ENCODE measurements around the gene C16orf92. TPM values are rescaled to one million over a fixed set of nuclear protein-coding genes. Genes with fewer than 3 reads are reported as not detected.

The C16orf92 gene
- total and polyA plus RNA-seq, 4 experiments from 2014 or later: not detected

DNA sequence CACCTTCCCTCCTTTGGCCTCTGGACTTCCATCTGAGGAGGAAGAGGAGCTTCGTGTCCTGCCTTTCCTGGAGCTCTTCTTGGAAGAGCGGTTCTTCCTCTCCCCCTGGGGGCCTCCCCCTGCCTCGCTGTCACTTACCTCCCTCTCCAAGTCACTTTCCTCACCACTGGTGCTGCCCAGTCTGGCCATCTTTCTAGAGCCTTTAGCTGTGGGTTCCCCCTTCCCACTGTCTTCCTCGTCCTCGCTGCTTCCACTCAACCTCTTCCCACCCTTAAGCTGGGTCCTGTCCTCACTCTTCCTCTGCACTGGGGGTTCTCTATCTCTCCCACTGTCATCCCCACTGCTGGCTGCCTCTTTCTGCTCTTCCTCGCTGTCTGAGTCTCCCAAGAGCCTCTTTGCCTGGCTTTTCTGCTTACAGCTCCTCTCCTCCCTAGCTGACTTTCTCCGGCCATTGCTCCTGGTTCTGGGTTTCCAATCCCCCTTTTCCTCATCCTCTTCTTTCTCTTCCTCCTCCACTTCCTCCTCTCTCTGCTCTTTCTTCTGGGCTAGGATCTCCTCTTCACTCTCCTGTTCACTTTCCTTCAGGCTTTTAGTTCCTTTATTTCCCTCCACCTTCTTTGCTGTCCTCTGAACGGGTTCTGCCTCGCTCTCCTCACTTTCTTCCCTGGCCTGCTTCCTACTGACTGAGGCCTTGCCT lies 28.9 kb upstream of the C16orf92 start:
- Histone ChIP-seq H3K4me3 (ENCODE audit: low read length in 2 of 2) (peak overlapping the region in 1 of 2 donors; percentile 72), H3K27me3 (ENCODE audit: insufficient read depth, low read length) (no peaks in the 10 kb centered on the region), H3K36me3 (ENCODE audit: insufficient read depth, low read length) (peaks cover 29% of the 10 kb centered on the region), H3K27ac (ENCODE audit: low read depth, low read length) (peak overlapping the region; percentile 98), H3K4me1 (ENCODE audit: insufficient read depth, low read length) (peaks cover 23% of the 10 kb centered on the region), H3K9me3 (ENCODE audit: control insufficient read depth in 1 of 2, low read length in 2 of 2) (no peaks in the 10 kb centered on the region)
- no peak for DNase-seq
- POLR2A ChIA-PET (ENCODE audit: partially characterized antibody): interaction anchor here (1.4 to 3.9 kb wide), 5 partner anchors 20 to 294 kb away, joined by 8 to 27 read pairs (median 14); partner anchors contain the start of genes ALDOA, KCTD13, TAOK2 and TMEM219
- CTCF ChIA-PET (ENCODE audit: partially characterized antibody): interaction anchor here (1.0 to 1.3 kb wide), 3 partner anchors 9 to 292 kb away, joined by 3 to 4 read pairs (median 3); no protein-coding TSS in a partner anchor
- H3K27me3 Mint-ChIP-seq: no peaks in the 10 kb centered on the region
- peaks cover 0 to 2% (median 0%) of the 10 kb centered on the region in 8 donors for H3K9me3 Mint-ChIP-seq
- H3K4me1 Mint-ChIP-seq: peaks cover 14 to 36% (median 27%) of the 10 kb centered on the region in 4 donors
- H3K27ac Mint-ChIP-seq: peak overlapping the region; percentile 23 to 99 (median 97)
- intact Hi-C loops (cut with micrococcal nuclease): loop anchor here (10.0 kb wide), 1 partner anchor 179 kb away; the partner anchor contains the start of genes PAGR1 and PRRT2
- H3K4me3 Mint-ChIP-seq: peak overlapping the region; percentile 36 to 98 (median 70)
- H3K36me3 Mint-ChIP-seq: peaks cover 29 to 59% of the 10 kb centered on the region in 2 donors

DNA sequence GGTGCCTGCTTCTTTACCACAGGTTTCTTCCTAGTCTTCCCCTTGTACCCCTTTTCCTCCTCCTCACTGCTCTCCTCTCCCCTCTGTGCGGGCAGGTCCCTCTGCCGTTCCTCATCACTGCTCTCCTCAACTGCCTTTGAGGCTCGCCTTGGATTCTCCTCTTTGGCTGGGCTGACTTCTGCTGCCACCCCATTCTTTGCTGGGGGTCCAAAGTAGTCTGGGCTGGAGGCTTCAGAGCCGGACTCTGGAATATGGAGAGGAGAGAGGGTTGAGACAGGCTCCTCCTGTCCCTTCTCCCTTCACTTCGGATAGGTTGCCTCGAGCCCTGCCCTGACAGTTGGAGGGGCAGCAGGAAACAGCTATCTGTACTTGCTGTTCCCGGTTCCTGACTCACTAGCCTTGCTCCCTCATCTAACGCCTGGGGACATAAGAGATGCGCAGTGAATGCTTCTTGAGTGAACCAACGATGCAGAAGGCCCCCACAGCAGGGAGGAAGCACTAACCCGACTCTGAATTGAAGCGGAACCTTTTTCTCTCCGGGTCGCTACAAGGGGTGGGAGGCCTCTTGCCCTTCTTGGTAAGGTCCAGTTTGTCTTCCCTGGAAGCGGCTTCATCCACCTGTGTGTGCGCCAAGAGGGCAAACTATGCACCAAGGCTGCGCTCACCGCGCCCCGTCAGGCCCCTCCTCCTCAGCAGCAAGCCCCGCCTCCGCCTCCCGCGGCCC lies 28.2 kb upstream of the C16orf92 start:
- ChIA-PET CTCF (ENCODE audit: partially characterized antibody) (interaction anchor here (1.0 to 1.3 kb wide), 4 partner anchors 20 to 303 kb away, joined by 3 to 5 read pairs (median 4); no protein-coding TSS in a partner anchor), POLR2A (ENCODE audit: partially characterized antibody) (interaction anchor here (0.6 to 3.9 kb wide), 16 partner anchors 21 to 901 kb away, joined by 3 to 57 read pairs (median 7); partner anchors contain the start of genes ALDOA, CDIPT, FBRS and KCTD13)
- DNase-seq: no peak
- Mint-ChIP-seq H3K4me3 (peak overlapping the region; percentile 95 to 98 (median 98)), H3K9me3 (peaks cover 0 to 2% (median 0%) of the 10 kb centered on the region in 8 donors), H3K36me3 (peaks cover 23 to 59% of the 10 kb centered on the region in 2 donors), H3K27me3 (no peaks in the 10 kb centered on the region), H3K4me1 (peaks cover 14 to 43% (median 32%) of the 10 kb centered on the region in 4 donors), H3K27ac (peak overlapping the region; percentile 97 to 99 (median 99))
- Histone ChIP-seq H3K27ac (ENCODE audit: low read depth, low read length) (peak overlapping the region; percentile 98), H3K36me3 (ENCODE audit: insufficient read depth, low read length) (peaks cover 25% of the 10 kb centered on the region), H3K27me3 (ENCODE audit: insufficient read depth, low read length) (no peaks in the 10 kb centered on the region), H3K4me3 (ENCODE audit: low read length in 2 of 2) (peak overlapping the region; percentile 72 to 97), H3K9me3 (ENCODE audit: control insufficient read depth in 1 of 2, low read length in 2 of 2) (no peaks in the 10 kb centered on the region), H3K4me1 (ENCODE audit: insufficient read depth, low read length) (peaks cover 23% of the 10 kb centered on the region)
- intact Hi-C loops (cut with micrococcal nuclease): loop anchor here (10.0 kb wide), 1 partner anchor 180 kb away; the partner anchor contains the start of genes PAGR1 and PRRT2

DNA sequence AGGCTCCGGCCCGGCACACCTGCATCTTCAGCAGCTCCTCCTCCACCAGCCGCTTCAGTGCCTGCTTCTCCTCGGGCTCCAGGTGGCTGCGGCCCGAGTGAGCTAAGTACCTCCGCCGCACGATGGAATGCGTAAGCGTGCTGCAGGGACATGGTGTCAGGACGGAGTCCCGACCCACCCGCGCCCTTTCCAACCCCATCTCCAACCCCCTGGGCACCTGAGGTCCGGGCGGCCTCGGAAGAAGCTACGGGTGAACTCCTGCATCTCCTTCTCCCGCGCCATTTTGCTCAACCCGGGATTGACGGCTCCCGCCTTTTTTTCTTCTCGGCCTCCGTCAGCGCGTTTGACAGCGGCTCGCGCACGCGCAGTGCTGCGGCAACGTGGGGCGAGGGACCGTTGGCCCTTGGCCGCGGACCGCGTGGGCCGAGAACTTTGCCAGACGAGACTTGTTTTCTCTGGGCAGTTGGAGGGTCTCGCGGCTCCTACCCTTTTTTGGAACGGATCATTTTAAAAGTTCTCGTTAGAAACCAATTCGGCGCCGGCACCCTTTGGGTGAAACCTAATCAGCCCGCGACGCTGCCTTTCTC lies 27.6 kb upstream of the C16orf92 start, which contains the start of gene HIRIP3:
TSS of gene HIRIP3 (minus strand) at position 294 of the 587 bp plus-strand sequence. CDS start at position 282, 12 bp downstream.
- Mint-ChIP-seq H3K27me3 (no peaks in the 10 kb centered on the region), H3K27ac (peak within 1 kb of the TSS; percentile 97 to 99 (median 99)), H3K4me3 (peak within 1 kb of the TSS; percentile 95 to 98 (median 98)), H3K4me1 (peaks cover 14 to 44% (median 32%) of the 10 kb centered on the region in 4 donors), H3K9me3 (peaks cover 0 to 2% (median 0%) of the 10 kb centered on the region in 8 donors), H3K36me3 (peaks cover 16 to 56% of the 10 kb centered on the region in 2 donors)
- peak; percentile 88 to 91 (median 89) for DNase-seq
- peaks cover 23% of the 10 kb centered on the region for H3K4me1 ChIP-seq (ENCODE audit: insufficient read depth, low read length)
- intact Hi-C loops (cut with micrococcal nuclease): loop anchor here (10.0 kb wide), 1 partner anchor 181 kb away; the partner anchor contains the start of genes PAGR1 and PRRT2
- POLR2A ChIA-PET (ENCODE audit: partially characterized antibody): interaction anchor here (0.6 to 3.9 kb wide), 20 partner anchors 9 to 900 kb away, joined by 3 to 57 read pairs (median 6); partner anchors contain the start of genes ALDOA, ASPHD1, CDIPT and FBRS
- H3K36me3 ChIP-seq (ENCODE audit: insufficient read depth, low read length): peaks cover 24% of the 10 kb centered on the region
- peak within 1 kb of the TSS; percentile 72 to 97 for H3K4me3 ChIP-seq (ENCODE audit: low read length in 2 of 2)
- CTCF ChIA-PET (ENCODE audit: partially characterized antibody): interaction anchor here (1.0 to 2.2 kb wide), 4 partner anchors 10 to 304 kb away, joined by 3 to 13 read pairs (median 4); no protein-coding TSS in a partner anchor
- peak within 1 kb of the TSS; percentile 98 for H3K27ac ChIP-seq (ENCODE audit: low read depth, low read length)
- no peaks in the 10 kb centered on the region for H3K9me3 ChIP-seq (ENCODE audit: control insufficient read depth in 1 of 2, low read length in 2 of 2)
- H3K27me3 ChIP-seq (ENCODE audit: insufficient read depth, low read length): no peaks in the 10 kb centered on the region

DNA sequence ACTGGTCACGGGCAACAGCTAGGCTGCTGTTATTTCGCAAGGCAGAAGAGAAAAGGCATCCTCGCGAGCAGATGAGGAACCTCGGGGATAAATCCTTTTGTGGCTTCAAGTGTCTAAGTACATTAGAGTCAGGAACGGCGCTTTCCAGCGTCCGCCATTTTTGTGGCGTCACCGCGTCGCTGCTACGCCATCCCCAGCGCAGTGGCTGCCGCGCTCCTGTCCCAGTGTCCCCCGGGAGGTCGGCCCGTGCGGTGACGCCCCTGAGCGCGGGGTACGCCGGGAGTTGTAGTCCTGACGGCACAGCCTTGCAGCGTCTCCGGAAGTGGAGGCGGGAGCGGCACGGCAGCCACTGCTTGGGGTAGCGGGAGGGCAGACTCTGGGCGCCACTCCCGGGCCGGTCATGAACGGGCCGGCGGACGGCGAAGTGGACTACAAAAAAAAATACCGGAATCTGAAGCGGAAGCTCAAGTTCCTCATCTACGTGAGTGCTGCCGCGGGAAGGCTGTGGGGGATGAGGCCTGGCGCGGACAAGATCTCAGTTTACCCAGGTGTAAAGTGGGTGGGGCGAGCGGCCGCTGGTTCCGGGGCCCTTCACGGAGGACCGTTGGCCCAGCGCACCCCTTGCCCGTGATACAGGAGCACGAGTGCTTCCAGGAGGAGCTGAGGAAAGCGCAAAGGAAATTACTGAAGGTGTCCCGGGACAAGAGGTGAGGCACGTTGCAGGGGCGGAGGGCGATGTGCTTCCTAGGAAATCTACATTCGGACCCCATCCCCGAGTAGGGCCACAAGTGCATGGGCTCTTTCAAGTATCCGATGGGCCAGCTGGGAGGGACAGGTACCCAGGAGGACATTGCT lies 26.9 kb upstream of the C16orf92 start, which contains the start of gene INO80E:
TSS of gene INO80E (plus strand) at position 331 of the 855 bp plus-strand sequence. CDS start at position 401, 70 bp downstream.
- intact Hi-C loops (cut with micrococcal nuclease): loop anchor here (1.0 to 10.0 kb wide), 7 partner anchors 23 to 295 kb away; partner anchors contain the start of genes CDIPT, KCTD13, KIF22 and PAGR1
- peak within 1 kb of the TSS; percentile 95 to 98 (median 98) for H3K4me3 Mint-ChIP-seq

DNA sequence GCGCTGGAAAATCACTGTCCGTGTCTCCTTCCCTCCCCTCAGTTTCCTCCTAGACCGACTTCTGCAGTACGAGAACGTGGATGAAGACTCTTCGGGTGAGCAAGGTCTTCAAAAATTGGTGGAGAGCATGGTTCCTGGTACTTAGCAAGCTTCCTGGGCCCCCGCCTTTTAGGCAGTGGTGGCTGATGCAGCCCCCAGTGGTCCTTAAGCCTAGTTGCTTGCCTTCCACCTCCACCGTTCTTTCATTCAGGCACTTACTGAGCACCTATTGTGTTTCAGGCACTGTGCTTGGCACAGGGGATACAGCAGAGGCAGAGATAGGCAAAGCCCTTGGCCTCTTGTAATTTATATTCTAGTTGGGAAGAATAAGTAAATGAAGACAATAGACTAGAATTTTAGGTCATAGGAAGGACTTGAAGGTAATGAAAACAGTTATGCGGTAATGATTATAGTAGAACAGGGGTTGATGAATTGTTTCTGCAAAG lies 26.2 kb upstream of the C16orf92 start:
- H3K4me3 ChIP-seq (ENCODE audit: low read length in 2 of 2): peak overlapping the region; percentile 72 to 97
- intact Hi-C loops (cut with micrococcal nuclease): loop anchor here (1.0 to 10.0 kb wide), 7 partner anchors 24 to 296 kb away; partner anchors contain the start of genes CDIPT, KCTD13, KIF22 and PAGR1
- DNase-seq: no peak
- H3K27ac Mint-ChIP-seq: peak overlapping the region; percentile 76 to 99 (median 99)
- peaks cover 26% of the 10 kb centered on the region for H3K36me3 ChIP-seq (ENCODE audit: insufficient read depth, low read length)
- POLR2A ChIA-PET (ENCODE audit: partially characterized antibody): interaction anchor here (0.8 to 3.9 kb wide), 13 partner anchors 8 to 296 kb away, joined by 3 to 57 read pairs (median 7); partner anchors contain the start of genes ASPHD1, CDIPT, KCTD13 and MAZ
- H3K9me3 ChIP-seq (ENCODE audit: control insufficient read depth in 1 of 2, low read length in 2 of 2): no peaks in the 10 kb centered on the region
- H3K9me3 Mint-ChIP-seq: peaks cover 0 to 2% (median 0%) of the 10 kb centered on the region in 8 donors
- peak overlapping the region; percentile 95 to 98 (median 98) for H3K4me3 Mint-ChIP-seq
- H3K36me3 Mint-ChIP-seq: peaks cover 15 to 51% of the 10 kb centered on the region in 2 donors
- H3K27me3 ChIP-seq (ENCODE audit: insufficient read depth, low read length): no peaks in the 10 kb centered on the region
- CTCF ChIA-PET (ENCODE audit: partially characterized antibody): interaction anchor here (1.0 to 2.2 kb wide), 3 partner anchors 9 to 148 kb away, joined by 3 to 13 read pairs (median 5); no protein-coding TSS in a partner anchor
- H3K27ac ChIP-seq (ENCODE audit: low read depth, low read length): peak overlapping the region; percentile 98
- H3K27me3 Mint-ChIP-seq: no peaks in the 10 kb centered on the region
- H3K4me1 ChIP-seq (ENCODE audit: insufficient read depth, low read length): peaks cover 23% of the 10 kb centered on the region
- H3K4me1 Mint-ChIP-seq: peaks cover 14 to 44% (median 32%) of the 10 kb centered on the region in 4 donors

More for the DNA sequence above, 26.9 kb upstream of the C16orf92 start, which contains the start of gene INO80E:
- Histone ChIP-seq H3K4me3 (ENCODE audit: low read length in 2 of 2) (peak within 1 kb of the TSS; percentile 72 to 97), H3K36me3 (ENCODE audit: insufficient read depth, low read length) (peaks cover 24% of the 10 kb centered on the region), H3K27ac (ENCODE audit: low read depth, low read length) (peak within 1 kb of the TSS; percentile 98), H3K9me3 (ENCODE audit: control insufficient read depth in 1 of 2, low read length in 2 of 2) (no peaks in the 10 kb centered on the region), H3K27me3 (ENCODE audit: insufficient read depth, low read length) (no peaks in the 10 kb centered on the region), H3K4me1 (ENCODE audit: insufficient read depth, low read length) (peaks cover 23% of the 10 kb centered on the region)
- H3K27ac Mint-ChIP-seq: peak within 1 kb of the TSS; percentile 97 to 99 (median 99)
- ChIA-PET CTCF (ENCODE audit: partially characterized antibody) (interaction anchor here (1.1 to 2.2 kb wide), 4 partner anchors 10 to 305 kb away, joined by 3 to 13 read pairs (median 5); no protein-coding TSS in a partner anchor), POLR2A (ENCODE audit: partially characterized antibody) (interaction anchor here (0.6 to 3.9 kb wide), 19 partner anchors 8 to 662 kb away, joined by 3 to 57 read pairs (median 6); partner anchors contain the start of genes ALDOA, ASPHD1, CDIPT and FBRS)
- H3K27me3 Mint-ChIP-seq: no peaks in the 10 kb centered on the region
- H3K36me3 Mint-ChIP-seq: peaks cover 14 to 54% of the 10 kb centered on the region in 2 donors
- DNase-seq: peak; percentile 98 to 99 (median 98)
- H3K9me3 Mint-ChIP-seq: peaks cover 0 to 2% (median 0%) of the 10 kb centered on the region in 8 donors
- peaks cover 14 to 44% (median 32%) of the 10 kb centered on the region in 4 donors for H3K4me1 Mint-ChIP-seq

Measured in CD4-positive, alpha-beta memory T cell (primary cell).